Body of pancreas (tissue), 4 donors: ENCODE results near the gene MRC1. TPM values are rescaled to one million over a fixed set of nuclear protein-coding genes. Genes with fewer than 3 reads are reported as not detected.

Experiments
- ATAC-seq: fragments of 150-250 bp; one replicate; pipeline ENCODE4 v1.9.1; 2016
- DNase-seq, 4 donors: peaks; one replicate each; pipeline ENCODE4 v3.0.0-alpha.2; 2019
- H3K27ac ChIP-seq, 4 donors: fragments of 200-600 bp; sonication (generic); 1 replicate in 3 of 4; 2 replicates in 1 of 4; pipeline versions ENCODE4 v1.5.1 to v1.6.1; 2016 to 2019; ENCODE audit warnings: mild to moderate bottlenecking in 1 of 4, mixed read lengths in 1 of 4, moderate library complexity in 1 of 4
- H3K27me3 ChIP-seq, 2 donors: fragments of 200-600 bp; sonication (generic); one replicate each; pipeline ENCODE4 v1.6.0; 2016; ENCODE audit warnings: mild to moderate bottlenecking in 1 of 2
- H3K36me3 ChIP-seq, 2 donors: fragments of 200-600 bp; sonication (generic); replicated peaks in 1 of 2; 2 replicates each; pipeline ENCODE4 v1.5.1; 2016; ENCODE audit warnings: low read depth in 2 of 2; ENCODE audit not compliant: insufficient read depth in 1 of 2
- H3K4me1 ChIP-seq: fragments of 200-600 bp; sonication (generic); one replicate; pipeline ENCODE4 v1.6.0; 2016
- H3K4me3 ChIP-seq, 2 donors: fragments of 200-600 bp; sonication (generic); 1 replicate in 1 of 2; 2 replicates in 1 of 2; pipeline ENCODE4 v1.5.1; 2016 to 2019
- H3K9me3 ChIP-seq, 3 donors: fragments of 200-600 bp; sonication (generic); 1 replicate in 2 of 3; 2 replicates in 1 of 3; pipeline ENCODE4 v1.5.1; 2016
- POLR2A ChIP-seq, 3 donors: fragments of 450-650 bp; IDR thresholded peaks; one replicate each; pipeline ENCODE4 v1.6.1; 2016; ENCODE audit warnings: antibody characterized with exemption in 3 of 3, mild to moderate bottlenecking in 2 of 3
- whole genome bisulfite sequencing, 2 donors: methylation state at CpG; one replicate each; pipeline ENCODE4 v1.1.5; 2017; 5-methylcytosine and 5-hydroxymethylcytosine counted together
- intact Hi-C: fragments of 100-400 bp; cut with DNase I; formaldehyde crosslinking; loops from one replicate; pipeline ENCODE4 v1.15.1; 2023
- total RNA-seq, 2 donors: library from RNA; depleted of rRNA; stranded (reverse); fragments of >200 nt; gene quantifications; one replicate each; pipeline ENCODE4 v1.1.0, GENCODE V29; 2016
- TF ChIP-seq, protein P1 (sequence below), 7 experiments: fragments of 450-650 bp in 4 of 7; fragments of 200-600 bp in 3 of 7; sonication (generic) in 3 of 7; IDR thresholded peaks; one replicate each; pipeline ENCODE4 v1.5.1; 2016 to 2019; ENCODE audit warnings: antibody characterized with exemption in 7 of 7

MRC1 gene
- total RNA-seq, 2 donors from 2014 or later: 10.2 to 19.5 TPM

DNA sequence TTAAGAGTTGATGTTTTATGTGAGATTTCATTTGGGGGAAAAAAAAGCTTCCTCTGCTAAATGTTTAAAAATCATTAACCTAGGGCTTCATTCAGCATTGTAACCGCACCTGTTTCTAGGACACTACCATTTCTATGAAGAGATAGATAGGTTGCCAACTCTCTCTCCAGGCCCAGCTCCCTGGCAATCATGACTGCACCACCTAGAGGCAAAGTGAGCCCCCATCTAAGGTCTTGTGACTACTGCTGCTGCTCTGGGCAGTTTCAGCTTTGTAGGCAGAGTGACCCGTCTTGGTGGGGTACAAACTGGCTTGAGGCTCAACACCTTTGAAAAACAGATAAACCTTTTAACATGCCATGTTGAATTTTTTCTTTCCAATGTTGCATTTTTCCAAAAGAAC, 27.3 kb upstream of the MRC1 start:
- H3K36me3 ChIP-seq: no peaks in the 10 kb centered on the region
- H3K9me3 ChIP-seq: no peaks in the 10 kb centered on the region
- TF ChIP-seq POLR2A (IDR thresholded peaks at IDR 0.05): no peak
- TF ChIP-seq, protein P1, sequence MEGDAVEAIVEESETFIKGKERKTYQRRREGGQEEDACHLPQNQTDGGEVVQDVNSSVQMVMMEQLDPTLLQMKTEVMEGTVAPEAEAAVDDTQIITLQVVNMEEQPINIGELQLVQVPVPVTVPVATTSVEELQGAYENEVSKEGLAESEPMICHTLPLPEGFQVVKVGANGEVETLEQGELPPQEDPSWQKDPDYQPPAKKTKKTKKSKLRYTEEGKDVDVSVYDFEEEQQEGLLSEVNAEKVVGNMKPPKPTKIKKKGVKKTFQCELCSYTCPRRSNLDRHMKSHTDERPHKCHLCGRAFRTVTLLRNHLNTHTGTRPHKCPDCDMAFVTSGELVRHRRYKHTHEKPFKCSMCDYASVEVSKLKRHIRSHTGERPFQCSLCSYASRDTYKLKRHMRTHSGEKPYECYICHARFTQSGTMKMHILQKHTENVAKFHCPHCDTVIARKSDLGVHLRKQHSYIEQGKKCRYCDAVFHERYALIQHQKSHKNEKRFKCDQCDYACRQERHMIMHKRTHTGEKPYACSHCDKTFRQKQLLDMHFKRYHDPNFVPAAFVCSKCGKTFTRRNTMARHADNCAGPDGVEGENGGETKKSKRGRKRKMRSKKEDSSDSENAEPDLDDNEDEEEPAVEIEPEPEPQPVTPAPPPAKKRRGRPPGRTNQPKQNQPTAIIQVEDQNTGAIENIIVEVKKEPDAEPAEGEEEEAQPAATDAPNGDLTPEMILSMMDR (IDR thresholded peaks at IDR 0.05): no peak
- H3K4me1 ChIP-seq: no peaks in the 10 kb centered on the region
- ATAC-seq (no peak), DNase-seq (no peak)
- no peak overlapping the region for H3K27ac ChIP-seq
- intact Hi-C loops: no loop called here
- 62 to 72% methylated on average over 2 of the region's 2 CpGs for WGBS, 2 donors
- H3K4me3 ChIP-seq: no peak overlapping the region
- H3K27me3 ChIP-seq: no peaks in the 10 kb centered on the region

DNA sequence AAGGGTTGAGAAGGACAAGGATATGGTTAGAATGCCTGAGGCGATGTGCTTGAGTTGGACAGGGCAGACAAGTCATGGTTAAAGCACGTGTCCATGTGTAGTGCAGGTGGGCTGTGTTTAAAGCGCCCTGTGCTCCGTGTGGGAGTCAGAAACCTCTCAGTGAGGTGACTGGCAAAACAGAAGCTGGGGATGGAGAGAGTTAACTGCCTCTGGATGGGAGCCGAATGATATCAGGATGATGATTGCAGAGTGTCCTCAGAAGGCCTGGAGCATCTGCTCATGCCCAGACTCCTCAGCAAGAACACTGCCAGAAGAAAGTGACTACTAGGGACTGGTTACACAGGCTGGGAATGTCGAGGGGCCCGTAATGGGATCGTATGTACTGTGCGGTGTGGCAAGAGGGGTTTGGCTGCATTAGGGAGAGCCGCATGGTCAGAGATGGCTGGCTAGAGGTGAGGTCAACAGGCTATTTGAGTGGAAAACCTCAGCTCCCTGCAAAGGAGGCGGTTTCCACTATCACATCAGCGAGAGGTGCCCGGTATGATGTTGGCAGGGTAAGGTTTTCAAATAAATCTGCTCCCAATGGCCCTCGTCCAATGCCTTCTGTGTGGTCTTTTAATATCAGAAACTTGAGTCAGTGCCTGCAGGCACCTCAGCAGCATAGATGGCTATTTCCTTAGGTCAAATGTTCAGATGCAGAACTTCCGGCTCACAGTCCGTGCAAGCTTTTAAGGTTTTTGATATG, 26.1 kb upstream of the MRC1 start:
- Histone ChIP-seq H3K9me3 (no peaks in the 10 kb centered on the region), H3K4me1 (no peaks in the 10 kb centered on the region), H3K27me3 (no peaks in the 10 kb centered on the region), H3K4me3 (no peak overlapping the region), H3K27ac (no peak overlapping the region), H3K36me3 (no peaks in the 10 kb centered on the region)
- 68 to 74% methylated on average over 16 of the region's 16 CpGs for WGBS, 2 donors
- no peak for DNase-seq
- ATAC-seq: peak; percentile 35
- TF ChIP-seq, protein P1 (IDR thresholded peaks at IDR 0.05): no peak
- no peak for TF ChIP-seq POLR2A (IDR thresholded peaks at IDR 0.05)
- intact Hi-C loops: no loop called here

GRCh38 chr10:17783751-17784150, 25.4 kb upstream of the MRC1 start:
- Histone ChIP-seq H3K36me3 (no peaks in the 10 kb centered on the region), H3K4me3 (no peak overlapping the region), H3K4me1 (no peaks in the 10 kb centered on the region), H3K27ac (no peak overlapping the region), H3K27me3 (no peaks in the 10 kb centered on the region), H3K9me3 (no peaks in the 10 kb centered on the region)
- DNase-seq: no peak
- WGBS, 2 donors: 62 to 73% methylated on average over 1 of the region's 1 CpG
- TF ChIP-seq, protein P1 (IDR thresholded peaks at IDR 0.05): no peak
- no peak for TF ChIP-seq POLR2A (IDR thresholded peaks at IDR 0.05)
- intact Hi-C loops: no loop called here
- ATAC-seq: no peak

DNA sequence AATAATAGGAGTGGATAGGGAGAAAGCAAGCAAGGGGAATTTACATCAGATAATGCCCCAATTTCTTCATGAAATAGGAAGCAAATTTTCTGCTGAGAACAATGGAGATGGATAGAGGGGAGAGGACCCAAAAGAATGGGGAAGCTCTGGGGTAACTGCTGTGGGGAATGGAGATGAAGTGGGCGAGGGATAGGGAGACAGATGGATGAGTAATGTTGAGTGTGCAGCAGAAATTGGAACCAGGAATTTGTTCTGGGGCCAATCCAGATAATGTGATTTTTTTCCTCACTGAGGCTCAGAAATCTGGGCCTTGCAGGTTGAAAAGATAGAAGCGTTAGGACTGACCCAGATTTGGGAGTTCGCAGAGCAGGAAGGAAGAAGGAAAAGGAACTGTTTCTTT, 24.5 kb upstream of the MRC1 start:
- no peak for TF ChIP-seq POLR2A (IDR thresholded peaks at IDR 0.05)
- TF ChIP-seq, protein P1 (IDR thresholded peaks at IDR 0.05): no peak
- DNase-seq: no peak
- 61 to 85% methylated on average over 3 of the region's 3 CpGs for WGBS, 2 donors
- no peaks in the 10 kb centered on the region for H3K9me3 ChIP-seq
- peak overlapping the region in 1 of 4 donors; percentile 55 for H3K27ac ChIP-seq
- no peaks in the 10 kb centered on the region for H3K27me3 ChIP-seq
- H3K36me3 ChIP-seq: no peaks in the 10 kb centered on the region
- no peaks in the 10 kb centered on the region for H3K4me1 ChIP-seq
- no peak for ATAC-seq
- no peak overlapping the region for H3K4me3 ChIP-seq
- intact Hi-C loops: no loop called here
